Progenitor cell of endocrine pancreas (in vitro differentiated cells): ENCODE measurements around the gene WDFY4. TPM values are rescaled to one million over a fixed set of nuclear protein-coding genes. Genes with fewer than 3 reads are reported as not detected.

Source experiments
- DNase-seq: peaks from one replicate; pipeline ENCODE4 v3.0.0; 2021; ENCODE audit warnings: low spot score; ENCODE audit not compliant: unreplicated experiment
- H3K27ac Mint-ChIP-seq: 2 replicates; pipeline ENCODE4 v1.8.0; 2021; ENCODE audit warnings: mild to moderate bottlenecking, moderate library complexity, mixed read lengths
- H3K27me3 Mint-ChIP-seq: 2 replicates; pipeline ENCODE4 v1.8.0; 2021; ENCODE audit warnings: mixed read lengths
- H3K36me3 Mint-ChIP-seq: 2 replicates; pipeline ENCODE4 v1.8.0; 2022; ENCODE audit warnings: mixed read lengths; ENCODE audit not compliant: insufficient read depth
- H3K4me1 Mint-ChIP-seq: 2 replicates; pipeline ENCODE4 v1.8.0; 2021; ENCODE audit warnings: low read depth, mixed read lengths
- H3K4me3 Mint-ChIP-seq: 2 replicates; pipeline ENCODE4 v1.8.0; 2021; ENCODE audit warnings: low read depth, mild to moderate bottlenecking, moderate library complexity, mixed read lengths
- H3K9me3 Mint-ChIP-seq: 2 replicates; pipeline ENCODE4 v1.8.0; 2021; ENCODE audit warnings: low read depth, mixed read lengths
- total RNA-seq: library from RNA; stranded (reverse); gene quantifications from 2 replicates; pipeline ENCODE4 v1.2.1, GENCODE V29; 2021
- TF ChIP-seq, protein P1 (sequence below): fragments of 200-600 bp; sonication (generic); IDR thresholded peaks from one replicate; pipeline ENCODE4 v1.5.0; 2021; ENCODE audit warnings: antibody characterized with exemption, mild to moderate bottlenecking; ENCODE audit not compliant: unreplicated experiment

The WDFY4 gene
- total RNA-seq, 1 donor from 2014 or later: 0.07 TPM

DNA sequence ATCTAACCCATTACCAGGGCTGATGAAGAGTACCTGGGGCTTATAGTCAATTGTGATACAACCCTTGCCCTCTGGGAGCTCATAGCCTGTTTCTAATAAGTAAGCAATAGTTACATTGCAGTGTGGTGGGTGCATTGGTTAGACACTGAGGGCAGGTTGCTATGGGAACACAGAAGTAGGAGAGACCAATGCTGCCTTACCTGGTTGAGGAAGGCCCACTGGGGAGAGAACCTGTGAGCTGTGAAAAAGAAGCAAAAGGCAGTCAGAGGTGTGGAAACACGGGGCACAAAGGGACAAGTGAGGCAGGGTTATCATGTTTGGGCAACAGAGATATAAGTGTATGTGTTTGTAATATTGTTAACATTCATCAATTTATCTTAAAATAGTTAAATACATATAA lies 51.9 kb downstream of the WDFY4 start:
- no peaks in the 10 kb centered on the region for H3K27me3 Mint-ChIP-seq
- no peak for DNase-seq
- H3K36me3 Mint-ChIP-seq: no peaks in the 10 kb centered on the region
- TF ChIP-seq, protein P1, sequence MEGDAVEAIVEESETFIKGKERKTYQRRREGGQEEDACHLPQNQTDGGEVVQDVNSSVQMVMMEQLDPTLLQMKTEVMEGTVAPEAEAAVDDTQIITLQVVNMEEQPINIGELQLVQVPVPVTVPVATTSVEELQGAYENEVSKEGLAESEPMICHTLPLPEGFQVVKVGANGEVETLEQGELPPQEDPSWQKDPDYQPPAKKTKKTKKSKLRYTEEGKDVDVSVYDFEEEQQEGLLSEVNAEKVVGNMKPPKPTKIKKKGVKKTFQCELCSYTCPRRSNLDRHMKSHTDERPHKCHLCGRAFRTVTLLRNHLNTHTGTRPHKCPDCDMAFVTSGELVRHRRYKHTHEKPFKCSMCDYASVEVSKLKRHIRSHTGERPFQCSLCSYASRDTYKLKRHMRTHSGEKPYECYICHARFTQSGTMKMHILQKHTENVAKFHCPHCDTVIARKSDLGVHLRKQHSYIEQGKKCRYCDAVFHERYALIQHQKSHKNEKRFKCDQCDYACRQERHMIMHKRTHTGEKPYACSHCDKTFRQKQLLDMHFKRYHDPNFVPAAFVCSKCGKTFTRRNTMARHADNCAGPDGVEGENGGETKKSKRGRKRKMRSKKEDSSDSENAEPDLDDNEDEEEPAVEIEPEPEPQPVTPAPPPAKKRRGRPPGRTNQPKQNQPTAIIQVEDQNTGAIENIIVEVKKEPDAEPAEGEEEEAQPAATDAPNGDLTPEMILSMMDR: no peak
- H3K27ac Mint-ChIP-seq: no peak overlapping the region
- H3K4me1 Mint-ChIP-seq: peaks cover 1% of the 10 kb centered on the region
- no peaks in the 10 kb centered on the region for H3K9me3 Mint-ChIP-seq
- H3K4me3 Mint-ChIP-seq: no peak overlapping the region

DNA sequence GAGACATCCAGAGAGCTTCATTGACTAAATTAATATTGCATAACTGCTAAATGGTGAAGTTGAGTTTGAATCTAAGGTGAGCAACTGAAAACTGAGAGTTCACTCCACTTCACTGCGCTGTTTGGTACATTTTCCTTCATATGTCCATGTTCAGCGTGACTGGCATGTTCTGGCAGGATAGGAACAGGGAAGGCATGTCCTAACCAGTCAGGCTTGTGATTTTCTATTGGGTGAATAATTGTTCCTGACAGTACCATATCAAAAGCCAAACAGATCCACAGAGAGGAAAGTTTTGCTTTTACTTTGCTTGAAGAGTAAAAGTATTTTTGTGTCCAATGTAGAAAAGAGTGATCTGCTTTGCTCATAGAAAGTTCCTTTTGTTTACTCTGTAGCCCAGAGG lies 53.2 kb downstream of the WDFY4 start:
- TF ChIP-seq, protein P1: no peak
- H3K4me3 Mint-ChIP-seq: no peak overlapping the region

DNA sequence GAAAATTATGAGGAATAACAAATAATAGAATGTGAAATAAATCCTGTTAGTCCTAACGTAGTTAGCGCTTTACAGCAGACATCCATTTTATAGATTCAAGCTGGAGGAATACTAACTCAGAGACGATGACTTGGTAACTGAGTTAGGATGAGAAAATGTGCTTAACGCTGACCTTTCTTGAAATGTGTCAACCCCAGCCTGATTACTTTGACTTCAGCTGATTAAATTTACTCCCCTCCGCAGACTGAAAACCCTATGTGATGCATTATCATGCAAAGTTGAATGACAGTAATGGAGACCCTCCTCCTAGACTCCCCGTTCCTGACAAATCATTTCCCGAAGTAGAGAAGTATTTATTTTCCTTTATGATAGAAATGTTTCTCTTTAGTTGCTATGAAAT lies 54.5 kb downstream of the WDFY4 start:
- H3K4me1 Mint-ChIP-seq: peaks cover 1% of the 10 kb centered on the region
- H3K4me3 Mint-ChIP-seq: no peak overlapping the region
- H3K27me3 Mint-ChIP-seq: peaks cover 6% of the 10 kb centered on the region
- no peak for DNase-seq
- TF ChIP-seq, protein P1: no peak
- H3K9me3 Mint-ChIP-seq: no peaks in the 10 kb centered on the region
- no peak overlapping the region for H3K27ac Mint-ChIP-seq
- H3K36me3 Mint-ChIP-seq: no peaks in the 10 kb centered on the region

More for the DNA sequence above, 53.2 kb downstream of the WDFY4 start:
- Mint-ChIP-seq H3K27me3 (peaks cover 2% of the 10 kb centered on the region), H3K9me3 (no peaks in the 10 kb centered on the region), H3K36me3 (no peaks in the 10 kb centered on the region), H3K27ac (no peak overlapping the region), H3K4me1 (peaks cover 1% of the 10 kb centered on the region)
- no peak for DNase-seq

- H3K4me1 Mint-ChIP-seq: peaks cover 1% of the 10 kb centered on the region
- H3K9me3 Mint-ChIP-seq: no peaks in the 10 kb centered on the region
- no peak for DNase-seq
- TF ChIP-seq, protein P1: no peak
- no peaks in the 10 kb centered on the region for H3K36me3 Mint-ChIP-seq
- no peak overlapping the region for H3K27ac Mint-ChIP-seq
- H3K4me3 Mint-ChIP-seq: no peak overlapping the region
- H3K27me3 Mint-ChIP-seq: peaks cover 6% of the 10 kb centered on the region
These were observed 55.5 kb downstream of the WDFY4 start for GRCh38 chr10:48740015-48740707.

- TF ChIP-seq, protein P1: no peak
These were observed 56.3 kb downstream of the WDFY4 start for GRCh38 chr10:48740988-48741387.

More at GRCh38 chr10:48740988-48741387, 56.3 kb downstream of the WDFY4 start:
- Mint-ChIP-seq H3K27me3 (peaks cover 6% of the 10 kb centered on the region), H3K27ac (no peak overlapping the region), H3K4me3 (no peak overlapping the region), H3K36me3 (no peaks in the 10 kb centered on the region), H3K9me3 (no peaks in the 10 kb centered on the region), H3K4me1 (peaks cover 1% of the 10 kb centered on the region)
- DNase-seq: no peak
